ENCODE results near the gene FAM107B. TPM values are rescaled to one million over a fixed set of nuclear protein-coding genes. Genes with fewer than 3 reads are reported as not detected.

FAM107B gene
- total RNA-seq, 1 experiment from 2014 or later = 24.5 TPM

DNA sequence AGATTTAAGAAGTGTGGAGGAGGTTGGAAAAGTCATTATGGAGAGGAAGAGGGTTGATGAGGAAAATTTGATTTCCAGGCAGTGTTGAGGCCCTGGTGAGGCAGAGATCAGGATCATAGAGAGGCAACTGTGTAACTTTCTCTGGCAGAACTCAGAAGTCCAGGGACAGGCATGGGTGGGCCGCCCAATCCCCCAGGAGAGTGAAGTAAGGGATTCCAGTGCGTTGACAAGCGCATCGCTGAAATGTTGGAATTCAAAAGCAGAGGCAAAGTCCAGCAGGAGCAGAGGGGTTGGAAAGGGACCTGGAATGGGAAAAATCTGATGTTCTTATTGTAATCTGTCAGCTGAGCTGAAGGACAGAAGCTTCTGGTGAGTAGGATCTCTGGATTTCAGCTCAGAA lies 207.3 kb downstream of the FAM107B start:
- H2BK5ac ChIP-seq (ENCODE audit: insufficient read length, low read length) = no peak overlapping the region
- H3K79me2 ChIP-seq (ENCODE audit: insufficient read depth, low read length) = peaks cover 2% of the 10 kb centered on the region; the same call in 1 of the 2 replicates
- H4K20me1 ChIP-seq (ENCODE audit: control insufficient read depth, insufficient read depth, insufficient read length) = no peaks in the 10 kb centered on the region
- H4K8ac ChIP-seq (replicated peaks; ENCODE audit: insufficient read length, low read depth, low read length) = no peak overlapping the region
- no peak overlapping the region for H3K9ac ChIP-seq (ENCODE audit: extremely low read depth, insufficient read length, low read length)
- no peak overlapping the region for H4K91ac ChIP-seq (ENCODE audit: insufficient read length, low read depth, low read length)
- no peak overlapping the region for H3T11ph ChIP-seq (ENCODE audit: low read length)
- H3K4me1 ChIP-seq (ENCODE audit: insufficient read depth, low read length) = peaks cover 2% of the 10 kb centered on the region; the same call in 1 of the 2 replicates
- no peak for DNase-seq
- no peak overlapping the region for H2BK15ac ChIP-seq (ENCODE audit: low read depth, low read length)
- no peaks in the 10 kb centered on the region for H3K79me1 ChIP-seq (ENCODE audit: insufficient read depth, low read depth, low read length, poor library complexity, severe bottlenecking)
- Mint-ChIP-seq H3K27me3 (ENCODE audit: low read depth) (no peaks in the 10 kb centered on the region), H3K4me3 (no peak overlapping the region), H3K36me3 (ENCODE audit: insufficient read depth in 1 of 3, low read depth in 3 of 3) (peaks cover 21 to 31% (median 23%) of the 10 kb centered on the region in 3 experiments), H3K4me1 (peaks cover 17 to 21% of the 10 kb centered on the region in 2 experiments), H3K9me3 (peaks cover 11 to 16% of the 10 kb centered on the region in 2 experiments), H3K27ac (peak overlapping the region in 1 of 3 experiments; percentile 58; a peak in 2 of 7 replicates)
- no peak overlapping the region for H3K14ac ChIP-seq (ENCODE audit: insufficient read depth, low read length)
- H3K23me2 ChIP-seq (ENCODE audit: insufficient read length, low read depth, low read length, poor library complexity, severe bottlenecking) = no peaks in the 10 kb centered on the region
- WGBS (ENCODE audit: extremely low coverage, insufficient read length, low lambda C conversion rate) = no CpG with 5 or more reads among the region's 4 CpGs
- no peak overlapping the region for H3K4me2 ChIP-seq (ENCODE audit: insufficient read depth, insufficient read length, low read length)
- H2BK120ac ChIP-seq (ENCODE audit: low read depth, low read length, poor library complexity, severe bottlenecking) = no peak overlapping the region
- no peaks in the 10 kb centered on the region for H3K27me3 ChIP-seq (ENCODE audit: insufficient read depth, low read length)
- H3K4ac ChIP-seq (ENCODE audit: low read depth, low read length) = no peak overlapping the region
- H3K9me3 ChIP-seq (ENCODE audit: control insufficient read depth, low read depth, low read length) = peaks cover 3% of the 10 kb centered on the region
- H3K27ac ChIP-seq (ENCODE audit: insufficient read length, low read depth, low read length) = no peak overlapping the region
- H2AFZ ChIP-seq (ENCODE audit: low read length) = no peak overlapping the region
- no peak overlapping the region for H2BK20ac ChIP-seq (ENCODE audit: low read depth, low read length, poor library complexity, severe bottlenecking)
- H3K56ac ChIP-seq (ENCODE audit: insufficient read length, low read depth, low read length) = no peak overlapping the region
- TF ChIP-seq, protein P1, sequence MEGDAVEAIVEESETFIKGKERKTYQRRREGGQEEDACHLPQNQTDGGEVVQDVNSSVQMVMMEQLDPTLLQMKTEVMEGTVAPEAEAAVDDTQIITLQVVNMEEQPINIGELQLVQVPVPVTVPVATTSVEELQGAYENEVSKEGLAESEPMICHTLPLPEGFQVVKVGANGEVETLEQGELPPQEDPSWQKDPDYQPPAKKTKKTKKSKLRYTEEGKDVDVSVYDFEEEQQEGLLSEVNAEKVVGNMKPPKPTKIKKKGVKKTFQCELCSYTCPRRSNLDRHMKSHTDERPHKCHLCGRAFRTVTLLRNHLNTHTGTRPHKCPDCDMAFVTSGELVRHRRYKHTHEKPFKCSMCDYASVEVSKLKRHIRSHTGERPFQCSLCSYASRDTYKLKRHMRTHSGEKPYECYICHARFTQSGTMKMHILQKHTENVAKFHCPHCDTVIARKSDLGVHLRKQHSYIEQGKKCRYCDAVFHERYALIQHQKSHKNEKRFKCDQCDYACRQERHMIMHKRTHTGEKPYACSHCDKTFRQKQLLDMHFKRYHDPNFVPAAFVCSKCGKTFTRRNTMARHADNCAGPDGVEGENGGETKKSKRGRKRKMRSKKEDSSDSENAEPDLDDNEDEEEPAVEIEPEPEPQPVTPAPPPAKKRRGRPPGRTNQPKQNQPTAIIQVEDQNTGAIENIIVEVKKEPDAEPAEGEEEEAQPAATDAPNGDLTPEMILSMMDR (conservative IDR thresholded peaks at IDR 0.05) = no peak
- H2AK5ac ChIP-seq (ENCODE audit: insufficient read length, low read length) = no peak overlapping the region
- H3K18ac ChIP-seq (ENCODE audit: insufficient read length, low read depth, low read length) = no peak overlapping the region
- no peak overlapping the region for H3K23ac ChIP-seq (ENCODE audit: insufficient read length, low read depth, low read length)
- no peak overlapping the region for H4K5ac ChIP-seq (ENCODE audit: insufficient read length, low read depth, low read length)
- H2BK12ac ChIP-seq (ENCODE audit: insufficient read length, low read depth, low read length) = no peak overlapping the region

Measured in H9 (cell line).